Measurements from ENCODE around the gene SLC39A13.

The SLC39A13 gene

DNA sequence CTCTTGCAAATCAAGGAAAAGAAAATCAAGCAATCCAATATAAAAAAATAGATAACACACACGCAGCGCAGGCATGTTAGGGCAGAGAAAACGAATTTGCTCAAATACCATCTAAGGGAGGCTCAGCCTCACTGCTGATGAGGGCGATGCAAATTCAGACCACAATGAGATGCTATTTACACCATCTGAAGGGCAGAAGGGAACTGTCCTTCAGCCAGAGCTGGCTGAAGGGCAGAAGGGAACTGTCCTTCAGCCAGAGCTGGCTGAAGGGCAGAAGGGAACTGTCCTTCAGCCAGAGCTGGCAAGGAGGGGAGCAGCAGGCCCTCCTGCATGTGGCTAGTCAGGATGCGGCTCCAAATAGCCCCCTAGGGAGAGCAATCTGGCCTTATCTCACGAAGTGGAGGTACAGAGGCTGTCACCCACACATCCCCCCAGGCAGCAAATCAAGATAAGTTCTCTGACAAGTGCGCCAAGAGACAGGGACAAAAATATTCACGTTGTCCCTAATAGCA lies 7.6 kb upstream of the SLC39A13 start:
- DNase-seq (ENCODE audit: low read depth in 1 of 2, low spot score in 1 of 2): no peak

DNA sequence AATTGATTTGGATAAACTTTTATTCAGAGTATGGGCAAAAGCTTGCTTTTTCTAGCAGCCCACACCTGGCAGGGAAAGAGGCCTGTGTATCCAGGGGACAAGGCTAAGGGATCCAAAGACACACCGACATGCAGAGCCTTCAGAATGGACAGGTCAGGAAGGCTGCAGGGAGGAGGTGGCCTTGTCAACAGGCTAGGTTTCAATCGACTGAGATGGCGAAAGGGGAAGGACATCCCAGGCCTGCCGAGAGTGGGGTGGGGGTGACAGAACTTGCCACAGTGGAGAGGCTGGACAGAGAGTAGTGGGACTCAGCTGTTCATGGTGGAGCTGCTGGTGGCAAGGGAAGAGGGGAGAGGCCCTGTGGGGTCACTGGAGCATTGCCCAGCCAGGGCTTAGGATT lies 5.3 kb upstream of the SLC39A13 start:
- no peak for DNase-seq (ENCODE audit: low read depth in 1 of 2, low spot score in 1 of 2)

GRCh38 chr11:47403571-47403970 lies 4.8 kb upstream of the SLC39A13 start:
- no peak for DNase-seq (ENCODE audit: low read depth in 1 of 2, low spot score in 1 of 2)

DNA sequence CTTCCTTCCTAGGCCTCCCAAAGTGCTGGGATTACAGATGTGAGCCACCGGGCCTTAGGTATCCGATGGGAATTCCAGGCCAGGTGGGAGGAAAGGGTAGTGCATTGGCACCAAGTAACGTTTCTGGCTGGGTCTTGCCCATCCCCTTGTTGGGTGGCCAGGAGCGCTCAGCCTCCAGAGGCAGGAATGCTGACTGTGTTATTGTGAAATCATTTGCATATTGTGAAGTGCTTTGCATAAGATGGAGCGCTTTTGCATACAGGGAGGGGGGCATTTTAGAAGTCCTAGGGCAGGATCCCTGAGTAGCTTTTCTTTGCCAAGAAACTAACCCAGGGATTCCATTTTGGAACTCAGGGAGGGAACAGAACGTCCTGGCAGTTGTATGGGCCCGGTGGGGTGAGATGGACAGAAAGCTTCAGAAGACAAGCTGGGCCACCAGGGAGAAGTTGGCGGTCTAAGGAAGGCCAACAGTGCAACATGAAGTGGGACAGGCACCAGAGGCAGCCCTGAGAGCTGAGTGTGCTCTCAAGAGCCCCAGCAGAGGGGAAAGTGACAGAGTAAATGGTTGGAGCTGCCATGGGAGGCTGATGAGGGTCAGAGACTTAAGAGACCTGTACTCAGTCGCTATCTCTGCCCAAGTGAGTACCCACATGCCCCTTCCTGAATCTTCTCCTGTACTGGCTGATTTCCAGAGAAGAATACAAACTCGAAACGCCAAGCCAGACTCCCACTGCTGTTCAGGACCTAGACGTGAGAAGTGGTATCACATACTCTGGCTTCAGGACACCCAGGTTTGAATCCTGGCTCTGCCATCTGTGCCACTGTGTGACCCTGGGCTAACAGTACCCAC lies 1.3 kb upstream of the SLC39A13 start:
- no peak for DNase-seq (ENCODE audit: low read depth in 1 of 2, low spot score in 1 of 2)

DNA sequence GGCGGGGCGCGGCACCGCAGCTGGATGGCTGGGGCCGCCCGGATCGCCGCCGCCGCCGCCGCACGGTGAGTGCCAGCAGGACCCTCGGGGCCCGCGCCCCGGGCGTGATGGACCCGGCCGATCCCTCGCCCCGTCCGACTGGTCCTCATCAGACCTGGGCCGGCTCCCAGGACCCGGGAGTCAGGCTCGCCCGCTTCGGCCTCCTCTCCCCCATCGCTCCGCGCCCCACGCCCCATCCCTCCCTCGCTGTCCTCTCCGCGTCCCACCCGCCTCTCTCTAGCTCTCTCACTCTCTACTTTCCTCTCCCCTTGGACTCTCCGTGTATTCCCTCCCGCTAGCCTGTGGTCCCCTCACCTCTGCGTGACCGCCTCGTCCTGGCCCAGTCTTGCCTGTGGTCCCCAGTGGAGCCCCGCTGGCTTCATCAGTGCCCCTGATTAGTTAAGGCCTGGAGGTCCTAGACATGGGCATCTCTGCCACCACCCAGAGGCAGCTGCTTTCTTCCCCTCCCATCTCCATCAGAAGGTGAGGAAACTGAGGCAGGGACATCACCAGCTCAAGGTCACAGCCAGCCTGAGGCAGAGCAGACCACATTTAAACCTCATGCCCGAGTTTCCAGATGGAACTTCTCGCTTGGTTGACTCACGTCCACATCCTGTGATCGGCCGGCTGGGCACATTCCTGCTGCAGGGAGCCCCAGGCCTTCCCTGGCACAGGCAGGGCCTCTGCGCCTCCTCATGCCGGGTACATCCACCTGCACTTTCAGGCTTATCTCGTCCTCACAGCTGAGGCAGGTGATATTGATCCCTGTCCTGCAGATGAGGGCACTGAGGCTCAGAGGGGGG lies 429 bp downstream of the SLC39A13 start:
- DNase-seq (ENCODE audit: low read depth in 1 of 2, low spot score in 1 of 2): no peak

GRCh38 chr11:47409440-47410369 lies 1.3 kb downstream of the SLC39A13 start:
- no peak for DNase-seq (ENCODE audit: low read depth in 1 of 2, low spot score in 1 of 2)

- DNase-seq (ENCODE audit: low read depth in 1 of 2, low spot score in 1 of 2): no peak
These were observed 2.2 kb downstream of the SLC39A13 start for GRCh38 chr11:47410370-47411264.

GRCh38 chr11:47411884-47412746 lies 3.7 kb downstream of the SLC39A13 start:
- DNase-seq (ENCODE audit: low read depth in 1 of 2, low spot score in 1 of 2): no peak

- DNase-seq (ENCODE audit: low read depth in 1 of 2, low spot score in 1 of 2): no peak
These were observed 5.0 kb downstream of the SLC39A13 start for GRCh38 chr11:47413351-47413750.

GRCh38 chr11:47413908-47414684 lies 5.7 kb downstream of the SLC39A13 start:
- no peak for DNase-seq (ENCODE audit: low read depth in 1 of 2, low spot score in 1 of 2)

DNA sequence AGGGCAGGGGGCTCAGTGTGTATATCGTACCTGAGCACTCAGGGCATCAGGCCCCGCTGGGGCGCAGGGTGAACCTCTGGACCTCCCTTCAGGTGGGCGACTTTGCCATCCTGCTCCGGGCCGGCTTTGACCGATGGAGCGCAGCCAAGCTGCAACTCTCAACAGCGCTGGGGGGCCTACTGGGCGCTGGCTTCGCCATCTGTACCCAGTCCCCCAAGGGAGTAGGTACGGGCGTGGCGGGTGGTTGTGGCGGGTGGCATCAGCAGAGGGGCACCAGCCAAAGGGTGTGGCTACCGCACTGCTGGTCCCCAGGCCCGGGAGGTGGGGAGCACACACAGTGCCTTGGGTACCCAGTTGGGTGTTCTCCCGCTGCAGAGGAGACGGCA lies 6.3 kb downstream of the SLC39A13 start:
- DNase-seq (ENCODE audit: low read depth in 1 of 2, low spot score in 1 of 2): no peak

GRCh38 chr11:47415091-47415854 lies 6.9 kb downstream of the SLC39A13 start:
- DNase-seq (ENCODE audit: low read depth in 1 of 2, low spot score in 1 of 2): no peak

DNA sequence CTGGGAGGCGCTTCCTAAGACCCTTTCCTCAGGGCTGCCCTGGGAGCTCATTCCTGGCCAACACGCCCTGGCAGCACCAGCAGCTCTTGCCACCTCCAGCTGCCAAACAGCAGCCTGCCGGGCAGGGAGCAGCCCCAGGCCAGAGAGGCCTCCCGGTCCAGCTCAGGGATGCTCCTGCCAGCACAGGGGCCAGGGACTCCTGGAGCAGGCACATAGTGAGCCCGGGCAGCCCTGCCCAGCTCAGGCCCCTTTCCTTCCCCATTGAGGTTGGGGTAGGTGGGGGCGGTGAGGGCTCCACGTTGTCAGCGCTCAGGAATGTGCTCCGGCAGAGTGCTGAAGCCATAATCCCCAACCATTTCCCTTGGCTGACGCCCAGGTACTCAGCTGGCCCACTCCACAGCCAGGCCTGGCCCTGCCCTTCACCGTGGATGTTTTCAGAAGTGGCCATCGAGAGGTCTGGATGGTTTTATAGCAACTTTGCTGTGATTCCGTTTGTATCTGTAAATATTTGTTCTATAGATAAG lies 7.6 kb downstream of the SLC39A13 start:
- no peak for DNase-seq (ENCODE audit: low read depth in 1 of 2, low spot score in 1 of 2)

GRCh38 chr11:47417712-47418111 lies 9.3 kb downstream of the SLC39A13 start:
- DNase-seq (ENCODE audit: low read depth in 1 of 2, low spot score in 1 of 2): no peak

- DNase-seq (ENCODE audit: low read depth in 1 of 2, low spot score in 1 of 2): no peak
These were observed 10.3 kb downstream of the SLC39A13 start for GRCh38 chr11:47418454-47419259.

- no peak for DNase-seq (ENCODE audit: low read depth in 1 of 2, low spot score in 1 of 2)
These were observed 17.2 kb downstream of the SLC39A13 start for GRCh38 chr11:47425611-47426010.

Measured in activated CD4-positive, alpha-beta T cell treated with anti-CD3 and anti-CD28 coated beads, Interleukin-2, amount 50 U/mL, for 24 hours (primary cell).